ENCODE data around the gene BLOC1S3. TPM values are rescaled to one million over a fixed set of nuclear protein-coding genes. Genes with fewer than 3 reads are reported as not detected.

BLOC1S3 gene
- total and polyA plus RNA-seq, 2 of the 4 experiments (the other 2 are of a cell fraction) = 1.1 to 4.9 TPM

DNA sequence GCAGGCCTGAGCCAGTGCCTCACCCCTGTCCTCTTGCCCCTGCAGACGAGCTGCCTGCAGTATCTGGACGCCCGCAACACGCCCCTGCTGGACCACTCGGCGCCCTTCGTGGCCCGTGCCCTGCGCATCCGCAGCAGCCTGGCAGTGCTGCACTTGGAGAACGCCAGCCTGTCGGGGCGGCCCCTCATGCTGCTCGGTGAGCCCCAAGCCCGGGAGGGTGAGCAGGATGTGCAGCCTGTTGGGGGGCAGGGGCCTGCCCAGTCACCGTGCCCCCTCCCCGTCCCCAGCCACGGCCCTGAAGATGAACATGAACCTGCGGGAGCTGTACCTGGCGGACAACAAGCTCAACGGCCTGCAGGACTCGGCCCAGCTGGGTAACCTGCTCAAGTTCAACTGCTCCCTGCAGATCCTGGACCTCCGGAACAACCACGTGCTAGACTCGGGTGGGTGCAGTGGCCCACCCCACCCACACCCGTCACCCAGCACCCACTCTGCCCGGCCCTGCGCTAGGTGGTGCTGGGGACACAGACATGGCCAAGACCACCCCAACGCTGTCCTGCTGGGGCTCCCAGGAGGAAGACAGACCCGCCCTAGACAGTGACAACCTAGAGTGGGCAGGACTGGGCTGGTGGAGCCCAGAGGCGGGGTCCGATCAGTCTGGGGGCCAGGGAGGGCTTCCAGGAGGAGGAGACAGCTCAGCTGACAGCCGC is 36.4 kb upstream of the BLOC1S3 start:
- no peak for TF ChIP-seq RCOR1 (IDR thresholded peaks at IDR 0.05; ENCODE audit: insufficient replicate concordance, low read length)
- TF ChIP-seq, protein P1, sequence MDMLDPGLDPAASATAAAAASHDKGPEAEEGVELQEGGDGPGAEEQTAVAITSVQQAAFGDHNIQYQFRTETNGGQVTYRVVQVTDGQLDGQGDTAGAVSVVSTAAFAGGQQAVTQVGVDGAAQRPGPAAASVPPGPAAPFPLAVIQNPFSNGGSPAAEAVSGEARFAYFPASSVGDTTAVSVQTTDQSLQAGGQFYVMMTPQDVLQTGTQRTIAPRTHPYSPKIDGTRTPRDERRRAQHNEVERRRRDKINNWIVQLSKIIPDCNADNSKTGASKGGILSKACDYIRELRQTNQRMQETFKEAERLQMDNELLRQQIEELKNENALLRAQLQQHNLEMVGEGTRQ (IDR thresholded peaks at IDR 0.05; ENCODE audit: low read depth, low read length) = no peak
- TF ChIP-seq, protein P2, sequence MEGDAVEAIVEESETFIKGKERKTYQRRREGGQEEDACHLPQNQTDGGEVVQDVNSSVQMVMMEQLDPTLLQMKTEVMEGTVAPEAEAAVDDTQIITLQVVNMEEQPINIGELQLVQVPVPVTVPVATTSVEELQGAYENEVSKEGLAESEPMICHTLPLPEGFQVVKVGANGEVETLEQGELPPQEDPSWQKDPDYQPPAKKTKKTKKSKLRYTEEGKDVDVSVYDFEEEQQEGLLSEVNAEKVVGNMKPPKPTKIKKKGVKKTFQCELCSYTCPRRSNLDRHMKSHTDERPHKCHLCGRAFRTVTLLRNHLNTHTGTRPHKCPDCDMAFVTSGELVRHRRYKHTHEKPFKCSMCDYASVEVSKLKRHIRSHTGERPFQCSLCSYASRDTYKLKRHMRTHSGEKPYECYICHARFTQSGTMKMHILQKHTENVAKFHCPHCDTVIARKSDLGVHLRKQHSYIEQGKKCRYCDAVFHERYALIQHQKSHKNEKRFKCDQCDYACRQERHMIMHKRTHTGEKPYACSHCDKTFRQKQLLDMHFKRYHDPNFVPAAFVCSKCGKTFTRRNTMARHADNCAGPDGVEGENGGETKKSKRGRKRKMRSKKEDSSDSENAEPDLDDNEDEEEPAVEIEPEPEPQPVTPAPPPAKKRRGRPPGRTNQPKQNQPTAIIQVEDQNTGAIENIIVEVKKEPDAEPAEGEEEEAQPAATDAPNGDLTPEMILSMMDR (conservative IDR thresholded peaks at IDR 0.05; ENCODE audit: low read depth, low read length) = no peak
- TF ChIP-seq MAZ (IDR thresholded peaks at IDR 0.05; ENCODE audit: borderline replicate concordance, low read depth, low read length) = no peak
- no peak for TF ChIP-seq NFE2L2 (IDR thresholded peaks at IDR 0.05; ENCODE audit: low read depth, low read length)
- TF ChIP-seq RFX5 (IDR thresholded peaks at IDR 0.05; ENCODE audit: low read depth, low read length) = no peak
- TF ChIP-seq RAD21 (IDR thresholded peaks at IDR 0.05; ENCODE audit: low read length) = no peak
- TF ChIP-seq SMC3 (IDR thresholded peaks at IDR 0.05; ENCODE audit: low read depth, low read length) = no peak
- TF ChIP-seq MAFK (IDR thresholded peaks at IDR 0.05; ENCODE audit: low read depth, low read length) = no peak
- no peak for TF ChIP-seq FOS (IDR thresholded peaks at IDR 0.05; ENCODE audit: low read depth, low read length)
- no peak for TF ChIP-seq MXI1 (IDR thresholded peaks at IDR 0.05; ENCODE audit: borderline replicate concordance, low read depth, low read length)
- TF ChIP-seq BHLHE40 (IDR thresholded peaks at IDR 0.05; ENCODE audit: low read depth, low read length) = no peak
- TF ChIP-seq, protein P3, sequence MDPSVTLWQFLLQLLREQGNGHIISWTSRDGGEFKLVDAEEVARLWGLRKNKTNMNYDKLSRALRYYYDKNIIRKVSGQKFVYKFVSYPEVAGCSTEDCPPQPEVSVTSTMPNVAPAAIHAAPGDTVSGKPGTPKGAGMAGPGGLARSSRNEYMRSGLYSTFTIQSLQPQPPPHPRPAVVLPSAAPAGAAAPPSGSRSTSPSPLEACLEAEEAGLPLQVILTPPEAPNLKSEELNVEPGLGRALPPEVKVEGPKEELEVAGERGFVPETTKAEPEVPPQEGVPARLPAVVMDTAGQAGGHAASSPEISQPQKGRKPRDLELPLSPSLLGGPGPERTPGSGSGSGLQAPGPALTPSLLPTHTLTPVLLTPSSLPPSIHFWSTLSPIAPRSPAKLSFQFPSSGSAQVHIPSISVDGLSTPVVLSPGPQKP (IDR thresholded peaks at IDR 0.05; ENCODE audit: borderline replicate concordance, low read depth, low read length) = no peak
- TF ChIP-seq CHD1 (IDR thresholded peaks at IDR 0.05; ENCODE audit: low read depth, low read length) = no peak
- no peak for TF ChIP-seq POLR2A (IDR thresholded peaks at IDR 0.05; ENCODE audit: low read depth, low read length)
- TF ChIP-seq CEBPB (IDR thresholded peaks at IDR 0.05; ENCODE audit: low read depth, low read length) = no peak
- no peak overlapping the region for H2BK120ac ChIP-seq (ENCODE audit: low read depth, low read length)

More for the DNA sequence above, 36.4 kb upstream of the BLOC1S3 start:
- ChIA-PET CTCF (no interaction called here), POLR2A (ENCODE audit: unreplicated experiment) (no interaction called here)
- peaks cover 2% of the 10 kb centered on the region; the same call in 1 of the 2 replicates for H3K9me1 ChIP-seq (ENCODE audit: insufficient read depth, low read length)
- no peak overlapping the region for H3K23ac ChIP-seq (ENCODE audit: low read depth, low read length)
- no peaks in the 10 kb centered on the region for H3K27me3 ChIP-seq (ENCODE audit: control insufficient read depth, insufficient read depth, low read length)
- H3K79me1 ChIP-seq (ENCODE audit: low read depth in 1 of 2, low read length in 2 of 2) = peaks cover 18 to 27% of the 10 kb centered on the region in 2 experiments; a peak in 3 of 4 replicates
- no peak for ATAC-seq (ENCODE audit: low read depth)
- WGBS, 2 experiments (ENCODE audit: extremely low coverage in 2 of 2, insufficient read length in 1 of 2) = 94% methylated on average over 15 of the region's 33 CpGs; no CpG with 5 or more reads in 1 of the 2 experiments
- no peak overlapping the region for H2BK5ac ChIP-seq (ENCODE audit: low read depth, low read length, poor library complexity, severe bottlenecking)
- H2AFZ ChIP-seq (replicated peaks; ENCODE audit: low read length, poor library complexity) = no peak overlapping the region
- H4K91ac ChIP-seq (ENCODE audit: insufficient read depth, low read depth, low read length) = no peak overlapping the region
- no peak overlapping the region for H4K8ac ChIP-seq (ENCODE audit: low read depth in 2 of 2, low read length in 2 of 2)
- no peak overlapping the region for H3K18ac ChIP-seq (ENCODE audit: low read depth, low read length)
- no TSS peak for BruUV-seq (replicated peaks)
- H2BK20ac ChIP-seq (ENCODE audit: low read depth, low read length) = no peak overlapping the region
- no peak overlapping the region for H4K5ac ChIP-seq (ENCODE audit: low read depth, low read length)
- no peaks in the 10 kb centered on the region for H3K9me3 ChIP-seq (ENCODE audit: control insufficient read depth, insufficient read depth, low read length)
- dilution Hi-C loops (cut with HindIII; ENCODE audit: low sequenced_read_pairs, unreplicated experiment) = no loop called here
- H2AK9ac ChIP-seq (replicated peaks; ENCODE audit: low read depth, low read length, poor library complexity) = no peak overlapping the region
- H3K36me3 ChIP-seq (ENCODE audit: control insufficient read depth, insufficient read depth, low read length) = peaks cover 43% of the 10 kb centered on the region
- no peak overlapping the region for H3K4me3 ChIP-seq (ENCODE audit: insufficient read depth, low read depth, low read length)
- H3K4me1 ChIP-seq (ENCODE audit: control insufficient read depth, insufficient read depth, low read length) = no peaks in the 10 kb centered on the region
- in situ Hi-C loops (cut with MboI; ENCODE audit: low sequenced_read_pairs) = no loop called here
- no peak overlapping the region for H3K4me2 ChIP-seq (ENCODE audit: low read depth, low read length)
- H3K14ac ChIP-seq (replicated peaks; ENCODE audit: low read depth, low read length) = no peak overlapping the region
- DNase-seq = no peak
- H2BK15ac ChIP-seq (ENCODE audit: low read depth, low read length) = no peak overlapping the region
- no peak overlapping the region for H3K4ac ChIP-seq (ENCODE audit: low read depth, low read length)
- H2AK5ac ChIP-seq (ENCODE audit: low read depth, low read length) = no peak overlapping the region
- no peak overlapping the region for H3K56ac ChIP-seq (ENCODE audit: extremely low read depth, insufficient read depth, low read length)
- H3K27ac ChIP-seq (ENCODE audit: insufficient read depth, low read length) = no peak overlapping the region
- intact Hi-C loops (cut with micrococcal nuclease) = no loop called here
- no peak overlapping the region for H3K9ac ChIP-seq (ENCODE audit: low read depth, low read length)
- peaks cover 18% of the 10 kb centered on the region for H4K20me1 ChIP-seq (ENCODE audit: insufficient read depth, low read length)
